Activated T-cell treated with anti-CD3 and anti-CD28 coated beads for 24 hours (primary cell): ENCODE data around the gene CHTOP.
A peak's percentile ranks its signal among the peaks of the same experiment; 100 is the strongest.
"Not testable (repeated sequence)": the region's sequence is repeated elsewhere in the genome, so short reads cannot be mapped to it uniquely, and the experiment has no call there.

ENCODE experiments used
- DNase-seq: peaks from one replicate; pipeline ENCODE4 v3.0.0-alpha.2; 2020; ENCODE audit warnings: low read depth

The CHTOP gene, protein sequence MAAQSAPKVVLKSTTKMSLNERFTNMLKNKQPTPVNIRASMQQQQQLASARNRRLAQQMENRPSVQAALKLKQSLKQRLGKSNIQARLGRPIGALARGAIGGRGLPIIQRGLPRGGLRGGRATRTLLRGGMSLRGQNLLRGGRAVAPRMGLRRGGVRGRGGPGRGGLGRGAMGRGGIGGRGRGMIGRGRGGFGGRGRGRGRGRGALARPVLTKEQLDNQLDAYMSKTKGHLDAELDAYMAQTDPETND

DNA sequence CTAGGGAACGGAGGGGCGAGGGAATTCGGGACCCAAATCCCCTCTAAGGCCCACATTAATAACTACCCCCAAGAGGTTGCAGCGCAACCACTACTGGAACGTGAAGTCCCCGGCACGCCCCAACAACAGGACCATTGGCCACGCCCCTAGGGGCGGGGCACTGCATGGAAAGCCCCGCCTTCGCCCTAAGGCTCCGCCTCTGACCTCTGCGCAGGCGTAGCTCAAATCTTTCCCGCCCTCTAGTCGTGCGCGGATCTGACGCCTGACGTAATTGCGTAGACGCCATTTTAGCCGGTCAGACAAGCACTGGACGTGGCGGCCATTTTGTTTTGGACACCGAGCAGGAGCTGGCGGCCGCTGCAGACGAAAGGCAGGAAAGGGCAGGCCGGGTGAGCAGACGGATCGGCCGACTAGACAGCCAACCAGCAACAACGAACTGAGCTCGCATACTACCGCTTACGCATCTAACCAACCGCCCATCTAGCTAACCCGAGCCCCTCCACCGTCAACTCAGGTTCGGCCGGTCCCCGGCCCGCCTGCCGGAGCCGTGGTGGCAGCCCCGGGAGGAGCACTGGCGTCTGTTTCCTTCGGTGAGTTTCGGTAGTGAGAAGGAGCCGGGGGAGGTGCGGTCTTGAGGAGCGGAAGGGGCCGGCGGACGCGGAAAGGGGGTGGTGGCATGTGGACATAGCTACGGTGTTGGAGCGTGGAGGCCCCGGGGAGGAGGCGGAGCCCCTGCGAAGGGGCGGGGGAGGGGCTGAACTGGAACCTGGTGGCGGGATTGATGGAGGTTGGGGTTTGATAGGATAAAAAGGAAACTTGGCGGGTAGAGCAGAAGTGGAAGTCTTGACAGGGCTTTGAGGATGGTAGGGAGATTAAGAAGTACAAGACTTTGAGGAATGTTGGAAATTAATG lies at the start of gene CHTOP:
Gene CHTOP (plus strand): TSS at position 313 of the 912 bp plus-strand sequence. CDS start 2,523 bp downstream, outside the sequence.
- peak; percentile 97 for DNase-seq

DNA sequence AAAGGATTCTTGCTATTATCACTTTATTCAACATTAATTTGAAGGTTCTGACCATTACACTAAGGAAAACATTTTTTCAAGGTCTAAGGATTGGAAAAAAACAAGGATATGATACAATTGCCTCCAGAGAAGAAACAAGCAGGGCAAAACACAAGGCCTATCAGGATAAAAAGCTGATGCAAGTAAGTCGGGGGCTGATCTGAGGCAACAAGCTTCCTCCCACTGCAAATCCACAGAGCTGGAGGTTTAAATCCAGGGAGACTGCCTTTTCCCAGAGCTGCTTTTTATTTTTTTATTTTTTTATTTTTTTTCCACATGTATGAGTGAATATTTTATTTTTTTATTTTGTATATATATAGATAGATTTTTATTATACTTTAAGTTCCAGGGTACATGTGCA lies 48.9 kb upstream of the CHTOP start:
- no peak for DNase-seq

DNA sequence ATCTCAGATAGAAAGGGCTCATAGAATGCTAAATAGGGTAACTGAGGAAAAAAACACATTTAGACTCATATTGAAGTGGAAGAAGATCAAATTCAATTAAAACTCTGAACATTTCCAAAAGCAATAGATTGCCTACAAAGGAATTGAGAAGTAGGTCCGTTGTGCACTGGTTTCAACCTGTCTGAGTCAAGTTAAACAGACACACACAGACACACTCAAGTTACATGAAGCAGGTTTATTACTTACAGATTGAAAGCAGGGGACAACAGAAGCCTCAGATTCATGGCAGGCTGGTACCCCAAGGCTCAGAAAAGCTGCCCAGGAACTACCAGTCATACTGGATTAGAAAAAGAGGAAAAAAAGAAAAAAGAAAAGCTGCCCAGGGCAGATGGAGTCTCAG lies 47.5 kb upstream of the CHTOP start:
- no peak for DNase-seq

DNA sequence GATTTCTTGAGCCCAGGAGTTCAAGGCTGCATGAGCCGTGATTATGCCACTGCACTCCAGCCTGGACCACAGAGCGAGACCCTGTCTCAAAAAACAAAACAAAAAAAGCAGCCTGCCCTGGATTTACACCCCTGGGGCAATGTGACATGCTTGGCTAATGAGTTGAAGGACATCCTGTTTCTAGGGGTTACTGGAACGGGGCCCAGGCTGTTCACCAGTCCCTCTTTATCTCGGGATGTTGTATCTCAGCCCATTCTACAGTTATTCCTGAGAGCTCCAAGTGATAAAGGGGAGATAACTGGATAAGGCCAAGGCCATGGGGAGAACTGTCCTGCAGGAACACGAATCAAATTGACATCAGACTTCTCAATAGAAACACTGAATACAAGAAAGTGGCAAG lies 46.6 kb upstream of the CHTOP start:
- no peak for DNase-seq

DNA sequence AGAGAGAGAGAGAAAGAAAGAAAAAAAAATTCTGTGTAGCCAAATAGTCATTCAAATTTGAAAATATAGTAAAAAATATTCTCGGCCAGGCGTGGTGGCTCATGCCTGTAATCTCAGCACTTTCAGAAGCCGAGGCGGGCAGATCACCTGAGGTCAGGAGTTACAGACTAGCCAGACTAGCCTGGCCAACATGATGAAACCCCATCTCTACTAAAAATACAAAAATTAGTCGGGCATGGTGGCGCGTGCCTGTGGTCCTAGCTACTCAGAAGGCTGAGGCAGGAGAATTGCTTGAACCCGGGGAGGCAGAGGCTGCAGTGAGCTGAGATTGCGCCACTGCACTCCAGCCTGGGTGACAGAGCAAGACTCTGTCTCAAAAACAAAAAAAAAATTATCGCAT lies 45.8 kb upstream of the CHTOP start:
- not testable (repeated sequence) for DNase-seq

DNA sequence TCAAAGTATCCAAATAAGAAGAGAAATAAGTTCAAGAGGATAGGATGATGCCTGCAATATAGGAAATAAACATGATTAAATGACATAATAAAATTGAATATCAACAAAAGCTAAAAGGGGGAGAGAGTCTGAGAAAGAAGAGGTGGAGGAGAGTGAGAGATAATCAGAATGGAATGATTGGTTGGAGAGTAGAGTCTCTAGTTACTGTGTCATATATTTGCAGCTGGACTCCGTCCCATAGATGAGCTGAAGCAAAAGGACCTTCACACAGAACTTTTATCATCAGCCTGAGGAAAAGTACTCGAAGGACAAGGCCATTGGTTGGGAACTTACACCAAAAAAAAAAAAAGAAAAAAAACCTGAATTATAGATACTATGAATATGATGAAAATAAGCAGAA lies 45.4 kb upstream of the CHTOP start:
- DNase-seq: no peak

DNA sequence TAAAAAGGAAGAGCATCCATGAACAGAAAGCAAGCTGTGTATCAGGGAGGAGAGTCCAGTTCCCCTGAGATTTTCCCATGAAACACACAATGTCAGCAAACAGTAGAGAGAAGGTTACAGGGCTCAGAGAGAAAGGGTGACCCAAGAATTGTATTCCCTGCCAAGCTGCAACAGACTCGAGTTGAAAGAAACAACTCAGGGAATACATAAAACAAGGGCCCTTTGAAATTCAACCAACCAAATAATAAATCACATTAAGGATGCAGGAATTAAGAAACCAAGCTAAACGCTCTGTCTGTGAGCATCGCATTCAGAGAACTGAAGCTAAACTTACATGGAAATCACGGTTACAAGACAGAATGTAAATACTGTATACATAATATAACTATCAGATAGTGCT lies 41.1 kb upstream of the CHTOP start:
- DNase-seq: no peak

DNA sequence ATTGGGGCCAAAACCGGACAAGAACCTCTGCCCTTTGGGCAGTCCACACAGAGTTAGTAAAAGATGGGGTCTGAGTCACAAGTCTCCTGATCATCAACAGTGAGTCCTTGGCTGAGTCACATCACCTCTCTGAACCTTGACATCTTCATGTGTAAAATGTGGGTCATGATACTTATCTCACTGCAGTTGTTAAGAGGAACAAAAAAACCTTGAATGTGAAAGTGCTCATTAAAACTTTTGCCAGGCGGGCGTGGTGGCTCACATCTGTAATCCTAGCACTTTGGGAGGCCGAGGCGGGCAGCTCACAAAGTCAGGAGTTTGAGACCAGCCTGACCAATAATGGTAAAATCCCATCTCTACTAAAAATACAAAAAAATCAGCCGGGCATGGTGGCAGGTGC lies 36.7 kb upstream of the CHTOP start:
- no peak for DNase-seq

DNA sequence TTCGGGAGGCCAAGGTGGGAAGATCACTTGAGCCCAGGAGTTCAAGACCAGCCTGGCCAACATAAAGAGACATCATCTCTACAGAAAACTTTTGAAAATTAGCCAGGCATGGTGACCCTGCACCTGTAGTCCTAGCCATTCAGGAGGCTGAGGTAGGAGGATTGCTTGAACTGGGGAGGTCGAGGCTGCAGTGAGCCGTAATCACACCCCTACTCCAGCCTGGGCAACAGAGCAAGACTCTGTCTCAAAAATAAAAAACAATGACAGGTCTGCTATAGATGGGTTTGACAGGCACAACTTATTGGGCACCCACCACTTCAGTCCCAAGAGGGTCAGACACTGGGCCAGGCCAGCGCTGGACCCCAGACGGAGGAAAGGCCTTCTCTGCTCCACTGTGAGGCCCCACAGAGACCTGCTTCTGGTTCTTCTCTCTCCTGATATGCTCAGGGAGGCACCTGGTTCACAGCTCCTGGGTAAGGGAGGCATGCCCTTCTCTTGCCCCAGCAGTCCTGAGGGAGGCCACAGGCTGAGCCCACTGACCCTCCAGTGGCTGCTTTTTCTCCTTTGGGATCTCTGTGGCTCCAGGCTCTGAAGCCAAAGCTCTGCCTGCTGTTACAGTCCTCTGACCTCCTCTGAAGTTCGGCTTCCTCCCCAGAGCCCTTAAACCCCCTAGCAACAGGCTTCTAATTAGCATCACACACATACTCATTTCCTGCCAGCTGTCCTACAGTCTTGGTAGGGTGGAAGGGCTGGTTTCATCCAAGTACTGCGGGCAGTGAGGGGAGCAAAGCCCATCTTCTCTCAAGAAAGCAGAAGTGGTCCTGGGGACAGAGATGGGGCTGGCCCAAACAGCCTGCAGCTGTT lies 35.3 kb upstream of the CHTOP start:
- no peak for DNase-seq

DNA sequence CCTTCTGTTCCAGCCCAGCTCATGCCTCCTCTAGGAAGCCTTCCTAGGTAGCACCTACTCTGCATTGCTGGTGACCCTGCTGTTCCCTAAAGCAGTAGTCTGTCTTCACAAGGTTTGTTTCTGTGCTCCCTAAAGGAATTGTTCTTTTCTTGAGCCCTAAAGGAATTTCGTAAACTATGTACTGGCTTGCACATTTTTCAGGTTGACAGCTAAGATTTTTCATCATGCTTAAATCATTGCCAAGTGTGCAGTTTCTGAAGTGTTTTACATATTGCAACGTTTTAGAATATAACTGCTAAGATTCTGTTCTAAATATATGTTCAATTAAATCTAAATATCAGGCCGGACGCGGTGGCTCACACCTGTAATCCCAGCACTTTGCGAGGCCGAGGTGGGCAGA lies 34.0 kb upstream of the CHTOP start:
- DNase-seq: no peak

DNA sequence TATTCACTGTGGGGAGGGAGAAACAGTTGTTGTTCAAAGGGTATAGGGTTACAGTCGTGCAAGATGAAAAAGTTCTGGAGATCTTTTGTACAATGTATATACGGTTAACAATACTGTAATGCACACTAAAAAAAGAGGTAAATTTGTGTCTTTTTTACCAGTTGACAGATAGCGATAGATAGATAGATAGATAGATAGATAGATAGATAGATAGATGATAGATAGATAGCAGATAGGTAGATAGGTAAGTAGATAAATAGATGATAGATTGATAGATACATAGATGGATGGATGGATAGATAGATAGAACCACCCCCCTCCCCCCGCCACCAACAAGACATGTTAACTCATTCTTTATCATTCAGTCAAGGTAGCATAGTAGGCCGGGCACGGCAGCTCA lies 31.1 kb upstream of the CHTOP start:
- DNase-seq: no peak

DNA sequence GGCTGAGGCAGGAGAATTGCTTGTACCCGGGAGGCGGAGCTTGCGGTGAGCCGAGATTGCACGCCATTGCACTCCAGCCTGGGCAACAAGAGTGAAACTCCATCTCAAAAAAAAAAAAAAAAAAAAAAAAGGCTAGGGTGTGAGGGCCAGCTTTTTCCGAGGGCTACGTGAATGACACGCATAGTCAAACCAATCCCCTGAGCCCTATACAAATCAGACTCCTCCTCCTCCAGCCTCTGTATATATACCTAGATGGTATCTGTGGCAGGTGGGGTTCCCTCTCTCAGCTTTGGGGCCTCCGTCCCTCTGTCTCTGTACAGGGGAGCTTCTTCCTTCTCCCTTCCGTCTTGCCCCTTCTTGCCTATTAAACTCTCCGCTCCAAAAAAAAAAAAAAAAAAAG lies 27.7 kb upstream of the CHTOP start:
- no peak for DNase-seq

DNA sequence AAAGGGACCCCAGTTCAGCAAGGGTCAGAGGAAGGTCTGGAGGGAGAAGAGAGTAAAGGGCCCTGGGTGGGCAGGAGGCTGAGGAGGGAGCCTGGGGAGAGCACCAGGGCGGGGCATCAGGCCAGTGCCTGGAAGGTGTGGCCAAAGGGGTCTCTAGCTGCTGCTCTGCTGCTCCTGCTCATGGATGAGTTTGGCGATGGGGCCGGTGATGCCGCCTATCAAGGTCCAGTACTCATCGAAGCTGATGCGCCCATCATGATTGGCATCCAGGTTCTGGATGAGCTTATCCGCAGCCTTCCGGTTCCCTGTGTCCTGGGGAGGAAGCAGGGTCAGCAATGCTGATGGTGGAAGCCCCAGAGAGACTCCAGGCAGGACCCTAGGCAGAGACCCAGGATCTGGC lies 26.5 kb upstream of the CHTOP start:
- DNase-seq: no peak

DNA sequence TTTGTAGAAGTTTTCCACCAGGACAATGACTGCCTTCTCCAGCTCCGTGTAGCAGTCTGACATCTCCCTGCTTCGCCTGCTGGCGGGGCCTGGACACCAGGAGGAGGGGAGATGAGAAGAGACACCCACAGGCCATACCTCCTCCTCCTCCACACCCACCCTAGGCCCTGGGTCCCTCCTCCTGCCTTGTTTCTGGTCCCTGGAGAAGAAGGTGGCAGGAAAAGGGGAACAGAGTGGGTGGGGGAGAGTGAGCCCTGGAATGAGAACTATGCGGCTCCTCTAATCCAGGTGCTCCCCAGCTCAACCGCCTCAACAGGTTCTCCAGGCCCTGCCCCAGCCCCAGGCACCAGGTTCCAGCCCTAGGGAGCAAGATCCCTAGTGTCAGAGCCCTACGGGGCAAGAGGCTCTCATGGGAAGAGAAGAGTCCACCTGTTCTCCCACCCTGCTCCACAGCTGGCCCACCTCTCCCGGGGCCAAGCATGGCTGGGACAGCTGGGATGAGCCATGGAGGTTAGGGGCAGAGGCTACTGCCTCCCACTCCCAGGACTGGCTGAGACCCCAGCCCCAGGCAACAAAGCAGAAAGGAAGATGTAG lies 25.7 kb upstream of the CHTOP start:
- no peak for DNase-seq

DNA sequence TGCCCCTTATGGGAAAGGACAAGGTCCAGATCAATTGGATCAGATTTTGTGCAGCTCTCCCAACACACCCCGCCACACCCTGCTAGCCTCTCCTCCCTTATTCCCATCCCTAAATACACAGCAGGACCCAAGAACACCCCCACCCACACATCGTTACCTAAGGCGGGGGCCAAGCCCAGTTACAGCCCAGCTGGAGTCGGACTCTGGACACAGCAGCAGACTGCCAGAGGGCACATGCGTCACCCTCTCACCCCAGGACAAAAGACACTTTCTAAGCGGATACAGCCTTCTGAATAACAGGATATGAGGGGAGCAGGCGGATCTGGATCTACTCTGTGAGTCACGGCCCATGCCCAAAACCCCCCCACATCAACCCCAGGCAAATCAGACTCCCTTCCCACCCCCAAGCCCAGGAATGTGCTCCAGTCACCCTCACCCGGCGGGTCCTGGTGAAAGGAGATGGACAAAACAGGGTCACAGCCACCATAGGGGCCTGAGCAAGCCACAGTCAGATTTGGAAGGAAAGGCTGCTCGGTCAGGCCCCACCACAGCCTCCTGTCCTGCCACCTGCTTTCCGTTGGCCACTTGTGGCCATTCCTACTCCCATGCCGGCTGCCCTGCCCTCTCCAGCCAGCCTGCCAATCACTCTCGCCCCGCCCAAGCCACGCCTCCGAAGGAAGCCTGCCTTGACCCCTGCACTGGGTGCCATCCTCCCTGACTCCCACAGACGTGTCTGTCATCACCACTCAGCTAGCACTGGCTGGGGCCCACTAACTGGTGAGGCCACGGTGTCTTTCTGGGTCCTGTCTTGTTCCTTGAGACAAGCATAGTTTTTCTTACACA lies 24.9 kb upstream of the CHTOP start:
- DNase-seq: no peak

DNA sequence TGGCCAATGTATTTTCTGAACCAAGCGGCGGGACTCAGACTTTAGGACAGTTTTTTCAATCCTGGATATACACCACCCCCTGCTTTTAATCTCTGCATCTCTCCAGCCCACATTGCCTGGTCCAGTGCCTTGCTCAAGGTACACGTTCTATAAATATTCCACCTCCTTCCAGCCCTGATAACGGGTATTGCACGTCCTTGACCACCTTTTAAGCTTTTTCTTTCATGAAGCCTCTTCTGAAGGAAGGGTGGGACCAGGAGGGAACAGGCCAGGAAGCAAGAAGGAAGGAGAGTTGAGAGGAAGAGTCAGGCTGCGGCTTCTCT lies 24.3 kb upstream of the CHTOP start:
- DNase-seq: no peak

DNA sequence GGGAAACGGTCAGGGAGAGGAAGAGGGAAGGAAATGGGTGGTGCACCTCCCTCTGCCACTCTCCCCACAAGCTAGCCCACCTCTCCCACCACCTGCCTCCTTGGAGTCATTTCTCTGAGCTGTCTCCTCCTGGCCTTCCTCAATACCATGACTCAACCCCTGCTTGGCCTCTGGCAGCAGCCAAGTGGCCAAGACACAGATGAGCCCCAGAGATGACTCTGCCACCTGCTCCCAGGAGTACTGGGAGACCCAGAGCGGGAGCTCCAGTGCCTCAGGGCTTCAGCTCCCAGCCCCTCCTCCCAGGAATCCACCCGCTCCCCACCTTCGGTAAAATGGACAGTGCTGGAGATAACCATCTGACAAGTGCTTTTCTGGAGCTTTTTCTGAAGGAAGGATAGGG lies 23.5 kb upstream of the CHTOP start:
- no peak for DNase-seq

DNA sequence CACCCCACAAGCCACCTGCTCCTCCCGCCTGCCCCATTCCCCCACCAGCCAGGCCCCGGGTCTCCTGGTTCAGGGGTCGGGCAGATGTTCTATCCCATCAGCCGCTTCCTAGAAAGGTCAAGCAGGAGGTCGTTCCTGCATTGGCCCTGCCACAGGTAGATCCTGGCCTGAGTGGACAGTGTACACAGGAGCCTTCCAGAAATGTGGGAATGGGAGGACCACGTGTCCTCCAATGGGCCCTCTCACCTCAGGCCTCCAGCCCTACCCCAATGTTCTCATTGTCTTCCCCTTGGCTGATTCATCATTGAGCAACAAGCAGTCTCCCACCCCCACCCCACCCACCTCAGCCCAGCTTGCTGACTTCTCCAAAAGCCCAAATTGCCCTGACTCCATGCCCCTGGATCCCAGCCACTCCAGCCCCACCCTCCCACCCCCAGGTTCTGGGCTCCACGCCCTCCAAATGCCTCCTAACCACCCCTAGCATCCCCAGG lies 23.0 kb upstream of the CHTOP start:
- no peak for DNase-seq

DNA sequence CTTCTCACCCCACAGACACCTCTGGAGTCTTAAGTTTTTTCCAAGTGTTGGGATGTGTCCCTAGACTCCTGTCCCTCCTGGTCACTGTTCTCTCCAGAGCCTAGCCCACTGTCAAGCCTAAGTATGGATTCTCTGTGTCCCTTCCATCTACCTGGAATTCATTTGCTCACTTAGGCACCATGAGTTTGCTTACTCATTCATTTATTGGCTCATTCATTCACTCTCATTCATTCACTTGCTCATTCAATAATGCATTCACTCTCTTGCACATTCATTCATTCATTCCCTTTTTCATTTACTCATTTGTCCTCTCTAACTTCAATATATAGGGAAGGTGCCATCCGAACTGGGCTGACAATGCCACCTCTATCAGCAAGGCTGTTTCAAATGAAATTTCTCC lies 22.5 kb upstream of the CHTOP start:
- DNase-seq: no peak

DNA sequence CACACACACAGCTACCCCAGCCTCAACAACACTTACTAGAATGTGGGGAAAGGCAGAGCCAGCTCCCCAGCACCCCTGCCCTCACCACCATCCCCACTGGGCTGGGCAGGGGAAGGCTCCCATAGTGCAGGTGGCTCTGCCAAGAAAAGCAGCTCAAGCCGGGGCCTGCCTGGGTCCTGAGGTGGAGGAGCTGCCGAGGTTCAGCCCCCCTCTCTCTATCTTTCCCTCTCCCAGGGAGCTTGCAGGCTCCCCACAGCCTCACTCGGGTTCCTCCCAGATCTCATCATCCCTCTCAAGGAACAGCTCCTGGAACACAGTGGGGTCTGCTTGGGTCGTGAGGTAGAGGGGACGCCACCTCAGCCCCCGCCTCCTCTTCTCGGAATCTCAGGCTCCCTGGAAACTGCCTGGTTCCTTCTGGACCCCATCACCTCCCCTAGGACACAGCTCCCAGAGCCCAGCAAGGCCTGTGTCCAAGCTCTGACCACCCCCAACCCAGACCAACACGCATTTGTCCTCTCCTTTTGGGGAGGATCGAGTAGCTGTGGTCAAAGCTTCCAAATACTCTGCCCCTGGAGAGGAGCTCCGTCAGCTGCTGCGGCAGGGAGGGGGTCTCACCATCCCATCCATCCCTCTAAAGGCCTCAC lies 21.6 kb upstream of the CHTOP start:
- no peak for DNase-seq
